Nephron progenitor cell (in vitro differentiated cells): ENCODE data around the gene C19orf85.

ENCODE experiments used
- DNase-seq: peaks from one replicate; pipeline ENCODE4 v3.0.0; 2021
- H3K27ac Mint-ChIP-seq: 2 replicates; pipeline ENCODE4 v1.8.0; 2021; ENCODE audit warnings: mild to moderate bottlenecking, moderate library complexity, mixed read lengths
- H3K27me3 Mint-ChIP-seq: 2 replicates; pipeline ENCODE4 v1.8.0; 2021; ENCODE audit warnings: mild to moderate bottlenecking, low read depth, mixed read lengths; ENCODE audit not compliant: poor library complexity
- H3K36me3 Mint-ChIP-seq: 2 replicates; pipeline ENCODE4 v1.8.0; 2021; ENCODE audit warnings: low read depth, mixed read lengths
- H3K4me1 Mint-ChIP-seq: 2 replicates; pipeline ENCODE4 v1.8.0; 2021; ENCODE audit warnings: mixed read lengths
- H3K4me3 Mint-ChIP-seq: 2 replicates; pipeline ENCODE4 v1.8.0; 2021; ENCODE audit warnings: mild to moderate bottlenecking, moderate library complexity, mixed read lengths
- H3K9me3 Mint-ChIP-seq: 2 replicates; pipeline ENCODE4 v1.8.0; 2021; ENCODE audit warnings: mild to moderate bottlenecking, moderate library complexity, mixed read lengths
- CTCF ChIP-seq: fragments of 200-600 bp; sonication (generic); IDR thresholded peaks from 2 replicates; pipeline ENCODE4 v1.5.0; 2021; ENCODE audit warnings: antibody characterized with exemption

Gene C19orf85

GRCh38 chr19:55459551-55459949 is 5.0 kb downstream of the C19orf85 start:
- no peak for TF ChIP-seq CTCF
- Mint-ChIP-seq H3K4me3 (peak overlapping the region; percentile 85), H3K27ac (no peak overlapping the region), H3K4me1 (peaks cover 45% of the 10 kb centered on the region), H3K9me3 (no peaks in the 10 kb centered on the region), H3K27me3 (peaks cover 25% of the 10 kb centered on the region), H3K36me3 (peaks cover 9% of the 10 kb centered on the region)
- DNase-seq, result no peak

DNA sequence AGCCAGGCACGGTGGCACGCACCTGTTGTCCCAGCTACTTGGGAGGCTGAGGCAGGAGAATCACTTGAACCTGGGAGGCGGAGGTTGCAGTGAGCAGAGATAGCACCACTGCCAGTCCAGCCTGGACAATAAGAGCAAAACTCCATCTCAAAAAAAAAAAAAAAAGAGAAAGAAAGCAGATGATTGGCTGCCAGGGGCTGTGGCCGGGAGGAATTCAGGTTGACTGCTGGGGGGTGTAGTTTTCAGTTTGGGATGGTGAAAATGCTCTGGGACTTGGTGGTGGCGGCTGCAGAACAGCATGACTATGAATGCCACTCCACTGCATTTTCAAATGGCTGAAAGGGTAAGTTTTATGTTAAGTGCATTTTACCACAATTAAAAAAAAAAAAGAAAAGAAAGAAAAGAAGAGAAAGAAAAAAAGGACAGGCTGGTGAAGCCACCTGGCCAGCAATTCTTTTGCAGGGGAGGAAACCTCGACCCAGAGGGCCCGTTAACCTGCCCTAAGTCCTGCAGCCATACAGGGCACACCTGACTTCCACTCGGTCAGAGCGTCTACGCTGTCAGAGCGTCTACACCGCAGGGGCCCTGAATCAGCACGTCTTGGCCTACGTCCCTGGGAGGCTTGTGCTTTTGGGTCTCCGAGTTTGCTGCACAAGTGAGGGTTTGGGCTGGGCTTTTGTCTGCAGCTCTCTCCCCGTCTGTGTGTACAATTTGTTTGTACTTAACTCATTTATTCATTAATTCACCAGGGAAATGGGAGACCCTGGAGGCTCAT is 6.7 kb downstream of the C19orf85 start:
- no peak for TF ChIP-seq CTCF
- Mint-ChIP-seq H3K27ac (no peak overlapping the region), H3K4me3 (no peak overlapping the region), H3K27me3 (peaks cover 29% of the 10 kb centered on the region), H3K36me3 (peaks cover 17% of the 10 kb centered on the region), H3K9me3 (no peaks in the 10 kb centered on the region), H3K4me1 (peaks cover 58% of the 10 kb centered on the region)
- no peak for DNase-seq

- DNase-seq, result no peak
- Mint-ChIP-seq H3K4me3 (no peak overlapping the region), H3K36me3 (peaks cover 17% of the 10 kb centered on the region), H3K4me1 (peaks cover 57% of the 10 kb centered on the region), H3K27ac (no peak overlapping the region), H3K27me3 (peaks cover 33% of the 10 kb centered on the region), H3K9me3 (no peaks in the 10 kb centered on the region)
- TF ChIP-seq CTCF, result no peak
Observed at GRCh38 chr19:55456347-55456746, 8.2 kb downstream of the C19orf85 start.

GRCh38 chr19:55455576-55456235 is 8.8 kb downstream of the C19orf85 start:
- H3K4me1 Mint-ChIP-seq, result peaks cover 55% of the 10 kb centered on the region
- H3K27me3 Mint-ChIP-seq, result peaks cover 37% of the 10 kb centered on the region
- no peak overlapping the region for H3K27ac Mint-ChIP-seq
- TF ChIP-seq CTCF, result no peak
- no peak for DNase-seq
- peaks cover 17% of the 10 kb centered on the region for H3K36me3 Mint-ChIP-seq
- no peaks in the 10 kb centered on the region for H3K9me3 Mint-ChIP-seq
- no peak overlapping the region for H3K4me3 Mint-ChIP-seq

DNA sequence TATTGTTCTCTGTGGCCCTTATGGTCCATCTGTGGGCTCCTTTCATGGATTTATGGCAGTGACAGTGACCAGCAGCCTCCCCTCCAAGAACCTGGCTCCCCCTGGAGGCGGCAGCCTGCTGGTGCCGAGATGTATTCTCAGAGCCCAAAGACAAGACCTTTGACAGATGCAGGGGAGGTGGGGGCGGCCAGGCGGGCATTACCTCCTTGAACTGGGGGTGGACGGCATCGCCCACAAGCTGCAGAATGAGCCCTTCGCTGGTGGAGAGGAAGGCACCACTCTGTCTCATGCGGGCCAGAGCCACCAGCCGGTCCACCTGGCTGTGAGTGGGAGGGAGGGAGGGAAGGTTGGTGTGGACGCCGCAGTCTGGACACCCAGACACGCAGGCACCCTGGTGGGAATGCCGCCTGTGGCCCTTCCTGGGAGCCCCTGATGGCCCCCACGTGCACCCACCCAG is 9.7 kb downstream of the C19orf85 start:
- H3K4me1 Mint-ChIP-seq, result peaks cover 50% of the 10 kb centered on the region
- H3K9me3 Mint-ChIP-seq, result no peaks in the 10 kb centered on the region
- no peak overlapping the region for H3K4me3 Mint-ChIP-seq
- peak; percentile 69 for DNase-seq
- H3K36me3 Mint-ChIP-seq, result peaks cover 17% of the 10 kb centered on the region
- H3K27ac Mint-ChIP-seq, result no peak overlapping the region
- peak; percentile 57 for TF ChIP-seq CTCF
- H3K27me3 Mint-ChIP-seq, result peaks cover 40% of the 10 kb centered on the region
